ENCODE data around the gene RIMBP2.

RIMBP2 gene

DNA sequence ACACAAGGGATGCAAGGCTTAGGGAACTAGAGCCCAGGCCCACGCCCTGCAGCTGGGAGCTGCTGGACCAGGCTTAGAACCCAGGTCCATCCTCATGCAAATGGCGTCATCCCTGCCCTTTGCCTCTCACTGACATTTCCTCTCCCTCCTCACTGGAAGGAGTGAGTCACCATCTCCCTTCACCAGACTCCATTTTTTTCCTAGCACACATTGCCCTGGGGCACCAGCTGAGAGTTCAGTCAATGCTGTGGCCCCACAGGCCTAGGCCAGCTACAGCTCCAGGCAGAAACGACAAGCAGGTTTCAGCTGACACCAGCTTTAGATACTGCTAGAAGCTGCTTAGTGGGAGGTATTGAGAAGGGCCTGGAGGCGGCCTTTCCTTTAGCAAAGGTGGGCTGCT lies 98.9 kb downstream of the RIMBP2 start:
- Histone ChIP-seq H3K79me2 (ENCODE audit: low read length) (no peaks in the 10 kb centered on the region), H3K27me3 (ENCODE audit: low read depth, low read length) (no peaks in the 10 kb centered on the region), H3K4me3 (ENCODE audit: low read length) (no peak overlapping the region), H3K9me3 (ENCODE audit: insufficient read depth, low read length) (no peaks in the 10 kb centered on the region), H3K36me3 (replicated peaks; ENCODE audit: low read depth, low read length) (no peaks in the 10 kb centered on the region), H3K4me1 (ENCODE audit: low read length) (no peaks in the 10 kb centered on the region), H3K9ac (ENCODE audit: low read length) (no peak overlapping the region), H4K20me1 (ENCODE audit: insufficient read depth, low read length) (no peaks in the 10 kb centered on the region), H3K27ac (ENCODE audit: low read length) (no peak overlapping the region), H2AFZ (ENCODE audit: low read depth, low read length) (no peak overlapping the region), H3K4me2 (ENCODE audit: low read length) (no peak overlapping the region)
- no peak for TF ChIP-seq EZH2phosphoT487 (IDR thresholded peaks at IDR 0.05; ENCODE audit: low read depth)
- TF ChIP-seq, protein P1, sequence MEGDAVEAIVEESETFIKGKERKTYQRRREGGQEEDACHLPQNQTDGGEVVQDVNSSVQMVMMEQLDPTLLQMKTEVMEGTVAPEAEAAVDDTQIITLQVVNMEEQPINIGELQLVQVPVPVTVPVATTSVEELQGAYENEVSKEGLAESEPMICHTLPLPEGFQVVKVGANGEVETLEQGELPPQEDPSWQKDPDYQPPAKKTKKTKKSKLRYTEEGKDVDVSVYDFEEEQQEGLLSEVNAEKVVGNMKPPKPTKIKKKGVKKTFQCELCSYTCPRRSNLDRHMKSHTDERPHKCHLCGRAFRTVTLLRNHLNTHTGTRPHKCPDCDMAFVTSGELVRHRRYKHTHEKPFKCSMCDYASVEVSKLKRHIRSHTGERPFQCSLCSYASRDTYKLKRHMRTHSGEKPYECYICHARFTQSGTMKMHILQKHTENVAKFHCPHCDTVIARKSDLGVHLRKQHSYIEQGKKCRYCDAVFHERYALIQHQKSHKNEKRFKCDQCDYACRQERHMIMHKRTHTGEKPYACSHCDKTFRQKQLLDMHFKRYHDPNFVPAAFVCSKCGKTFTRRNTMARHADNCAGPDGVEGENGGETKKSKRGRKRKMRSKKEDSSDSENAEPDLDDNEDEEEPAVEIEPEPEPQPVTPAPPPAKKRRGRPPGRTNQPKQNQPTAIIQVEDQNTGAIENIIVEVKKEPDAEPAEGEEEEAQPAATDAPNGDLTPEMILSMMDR (IDR thresholded peaks at IDR 0.05; ENCODE audit: low read depth, low read length), result no peak

DNA sequence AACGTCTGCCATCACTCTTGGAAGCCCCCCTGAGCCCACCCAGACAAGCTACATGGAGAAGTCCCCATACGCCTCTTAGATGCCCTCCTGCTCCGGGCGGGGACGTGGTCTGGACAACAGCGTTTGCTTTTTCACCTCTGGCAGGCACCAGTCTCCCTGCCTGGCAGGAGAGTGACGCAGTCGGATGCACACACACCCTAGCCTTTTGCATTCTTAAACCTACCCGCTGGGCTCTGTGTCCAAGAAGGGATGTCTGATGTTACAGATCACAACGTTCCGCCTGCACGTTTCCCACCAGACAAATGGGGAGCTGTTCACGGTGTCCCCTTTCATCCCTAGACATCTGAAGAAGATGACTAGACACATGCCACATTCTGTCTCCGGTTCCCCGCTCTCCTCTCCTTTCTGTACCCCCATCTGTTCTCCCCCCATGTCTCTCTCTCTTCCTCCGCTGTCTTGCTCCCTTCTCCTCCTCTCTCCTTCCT lies 100.2 kb downstream of the RIMBP2 start:
- no peak overlapping the region for H3K9ac ChIP-seq (ENCODE audit: low read length)
- H3K4me2 ChIP-seq (ENCODE audit: low read length), result no peak overlapping the region
- H3K9me3 ChIP-seq (ENCODE audit: insufficient read depth, low read length), result no peaks in the 10 kb centered on the region
- H3K4me3 ChIP-seq (ENCODE audit: low read length), result no peak overlapping the region
- no peak overlapping the region for H3K27ac ChIP-seq (ENCODE audit: low read length)
- no peak overlapping the region for H2AFZ ChIP-seq (ENCODE audit: low read depth, low read length)
- no peaks in the 10 kb centered on the region for H4K20me1 ChIP-seq (ENCODE audit: insufficient read depth, low read length)
- H3K27me3 ChIP-seq (ENCODE audit: low read depth, low read length), result no peaks in the 10 kb centered on the region
- TF ChIP-seq EZH2phosphoT487 (IDR thresholded peaks at IDR 0.05; ENCODE audit: low read depth), result no peak
- TF ChIP-seq, protein P1 (IDR thresholded peaks at IDR 0.05; ENCODE audit: low read depth, low read length), result no peak
- no peaks in the 10 kb centered on the region for H3K36me3 ChIP-seq (replicated peaks; ENCODE audit: low read depth, low read length)
- H3K79me2 ChIP-seq (ENCODE audit: low read length), result no peaks in the 10 kb centered on the region
- no peaks in the 10 kb centered on the region for H3K4me1 ChIP-seq (ENCODE audit: low read length)

DNA sequence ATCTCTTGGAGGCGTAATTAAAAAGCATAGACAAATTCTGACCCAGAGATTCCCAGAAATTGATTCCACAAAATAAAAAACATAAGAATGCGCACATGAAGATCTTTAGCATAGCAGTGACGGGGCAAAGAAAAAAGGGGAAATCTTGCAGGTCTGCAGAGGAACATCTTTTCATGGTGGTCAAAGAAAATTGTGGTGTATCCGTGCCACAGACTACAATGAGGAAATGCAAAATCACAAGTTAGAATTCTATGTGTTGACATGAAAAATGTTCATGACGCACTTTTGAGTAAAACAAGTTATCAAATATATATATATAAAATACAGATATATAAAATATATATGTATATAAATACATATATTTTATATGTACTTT lies 101.6 kb downstream of the RIMBP2 start:
- no peaks in the 10 kb centered on the region for H3K9me3 ChIP-seq (ENCODE audit: insufficient read depth, low read length)
- no peak overlapping the region for H3K4me2 ChIP-seq (ENCODE audit: low read length)
- no peak overlapping the region for H3K4me3 ChIP-seq (ENCODE audit: low read length)
- no peak for TF ChIP-seq EZH2phosphoT487 (IDR thresholded peaks at IDR 0.05; ENCODE audit: low read depth)
- TF ChIP-seq, protein P1 (IDR thresholded peaks at IDR 0.05; ENCODE audit: low read depth, low read length), result no peak
- H2AFZ ChIP-seq (ENCODE audit: low read depth, low read length), result no peak overlapping the region
- H3K36me3 ChIP-seq (replicated peaks; ENCODE audit: low read depth, low read length), result no peaks in the 10 kb centered on the region
- no peaks in the 10 kb centered on the region for H3K4me1 ChIP-seq (ENCODE audit: low read length)
- no peak overlapping the region for H3K9ac ChIP-seq (ENCODE audit: low read length)
- no peaks in the 10 kb centered on the region for H3K27me3 ChIP-seq (ENCODE audit: low read depth, low read length)
- no peaks in the 10 kb centered on the region for H3K79me2 ChIP-seq (ENCODE audit: low read length)
- H4K20me1 ChIP-seq (ENCODE audit: insufficient read depth, low read length), result no peaks in the 10 kb centered on the region
- no peak overlapping the region for H3K27ac ChIP-seq (ENCODE audit: low read length)

DNA sequence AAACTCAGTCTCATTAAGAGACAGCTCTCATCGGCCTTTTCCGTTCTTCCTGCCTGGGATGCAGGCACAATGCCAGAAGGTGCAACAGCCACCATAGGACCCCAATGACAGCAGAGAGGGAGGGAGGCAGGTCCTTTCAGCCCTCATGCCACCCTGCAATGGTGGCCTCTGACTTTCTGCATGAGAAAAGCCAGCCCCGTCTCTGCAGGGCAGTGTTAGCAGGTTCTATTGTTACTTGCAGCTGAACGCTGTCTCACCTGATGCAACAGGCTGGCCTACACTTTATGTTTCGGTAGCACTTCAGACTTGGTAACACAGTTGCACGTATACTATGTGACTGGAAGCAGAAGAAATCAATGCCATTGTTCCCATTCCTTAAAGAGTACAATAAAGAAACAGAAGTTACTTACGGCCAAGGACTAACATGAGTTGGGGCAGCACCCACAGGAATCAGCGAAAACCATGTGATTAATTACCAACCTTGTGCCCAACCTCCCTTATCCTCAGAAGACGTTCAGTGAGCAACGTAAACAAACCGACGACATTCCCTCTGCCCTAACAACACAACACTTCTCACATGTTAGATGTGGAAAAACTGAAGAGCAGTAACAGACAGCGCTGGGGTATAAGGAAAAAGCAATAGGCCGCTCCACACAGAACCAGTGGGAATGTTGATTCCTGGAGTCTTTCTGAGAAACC lies 102.1 kb downstream of the RIMBP2 start:
- no peak overlapping the region for H3K9ac ChIP-seq (ENCODE audit: low read length)
- no peaks in the 10 kb centered on the region for H3K36me3 ChIP-seq (replicated peaks; ENCODE audit: low read depth, low read length)
- no peaks in the 10 kb centered on the region for H3K79me2 ChIP-seq (ENCODE audit: low read length)
- no peaks in the 10 kb centered on the region for H3K9me3 ChIP-seq (ENCODE audit: insufficient read depth, low read length)
- H3K27me3 ChIP-seq (ENCODE audit: low read depth, low read length), result no peaks in the 10 kb centered on the region
- H4K20me1 ChIP-seq (ENCODE audit: insufficient read depth, low read length), result no peaks in the 10 kb centered on the region
- no peak overlapping the region for H2AFZ ChIP-seq (ENCODE audit: low read depth, low read length)
- no peak overlapping the region for H3K27ac ChIP-seq (ENCODE audit: low read length)
- TF ChIP-seq, protein P1 (IDR thresholded peaks at IDR 0.05; ENCODE audit: low read depth, low read length), result no peak
- no peak for TF ChIP-seq EZH2phosphoT487 (IDR thresholded peaks at IDR 0.05; ENCODE audit: low read depth)
- H3K4me2 ChIP-seq (ENCODE audit: low read length), result no peak overlapping the region
- H3K4me3 ChIP-seq (ENCODE audit: low read length), result no peak overlapping the region
- H3K4me1 ChIP-seq (ENCODE audit: low read length), result no peaks in the 10 kb centered on the region

Measured in OCI-LY3 (cell line).